IPS-11a (cell line): ENCODE measurements around the gene SELPLG.
"Not testable (repeated sequence)": the region's sequence is repeated elsewhere in the genome, so short reads cannot be mapped to it uniquely, and the experiment has no call there.

Experiments used
- H3K4me3 ChIP-seq: one replicate; pipeline ENCODE4 v1.5.1; 2013; ENCODE audit warnings: low read depth, low read length, control low read depth

SELPLG gene

GRCh38 chr12:108592033-108592909 is 41.4 kb downstream of the SELPLG start:
- no peak overlapping the region for H3K4me3 ChIP-seq

GRCh38 chr12:108591267-108591980 is 42.3 kb downstream of the SELPLG start:
- no peak overlapping the region for H3K4me3 ChIP-seq

GRCh38 chr12:108590463-108590862 is 43.2 kb downstream of the SELPLG start:
- H3K4me3 ChIP-seq, result not testable (repeated sequence)

GRCh38 chr12:108589840-108590229 is 43.9 kb downstream of the SELPLG start:
- H3K4me3 ChIP-seq, result no peak overlapping the region

- H3K4me3 ChIP-seq, result no peak overlapping the region
Measured at GRCh38 chr12:108589028-108589839, 44.5 kb downstream of the SELPLG start.

GRCh38 chr12:108587826-108588225 is 45.9 kb downstream of the SELPLG start:
- no peak overlapping the region for H3K4me3 ChIP-seq

- H3K4me3 ChIP-seq, result no peak overlapping the region
Measured at GRCh38 chr12:108586306-108586705, 47.4 kb downstream of the SELPLG start.

- no peak overlapping the region for H3K4me3 ChIP-seq
Measured at GRCh38 chr12:108585864-108586263, 47.8 kb downstream of the SELPLG start.

- H3K4me3 ChIP-seq, result no peak overlapping the region
Measured at GRCh38 chr12:108584456-108585065, 49.1 kb downstream of the SELPLG start.

- H3K4me3 ChIP-seq, result no peak overlapping the region
Measured at GRCh38 chr12:108583991-108584390, 49.7 kb downstream of the SELPLG start.

- H3K4me3 ChIP-seq, result no peak overlapping the region
Measured at GRCh38 chr12:108582978-108583770, 50.5 kb downstream of the SELPLG start.

- H3K4me3 ChIP-seq, result no peak overlapping the region
Measured at GRCh38 chr12:108582509-108582908, 51.2 kb downstream of the SELPLG start.

GRCh38 chr12:108581311-108582227 is 52.1 kb downstream of the SELPLG start:
- no peak overlapping the region for H3K4me3 ChIP-seq

- no peak overlapping the region for H3K4me3 ChIP-seq
Measured at GRCh38 chr12:108580531-108580930, 53.2 kb downstream of the SELPLG start.

GRCh38 chr12:108578813-108579212 is 54.9 kb downstream of the SELPLG start:
- no peak overlapping the region for H3K4me3 ChIP-seq

GRCh38 chr12:108578264-108578663 is 55.4 kb downstream of the SELPLG start:
- H3K4me3 ChIP-seq, result no peak overlapping the region

- H3K4me3 ChIP-seq, result no peak overlapping the region
Measured at GRCh38 chr12:108577458-108577857, 56.2 kb downstream of the SELPLG start.

GRCh38 chr12:108576660-108577234 is 56.9 kb downstream of the SELPLG start:
- no peak overlapping the region for H3K4me3 ChIP-seq
